HL-60/S4 treated with retinoic acid at 250 ng/mL for 4 days and 3 days (cell line): Measurements from ENCODE around the gene BACE1.
"Not testable (repeated sequence)": the region's sequence is repeated elsewhere in the genome, so short reads cannot be mapped to it uniquely, and the experiment has no call there.

Source experiments
- in situ Hi-C: fragments of 300-500 bp; cut with MboI; formaldehyde crosslinking; loops from 2 replicates; pipeline ENCODE4 v1.7.0; 2022; ENCODE audit warnings: low sequenced_read_pairs

The BACE1 gene

DNA sequence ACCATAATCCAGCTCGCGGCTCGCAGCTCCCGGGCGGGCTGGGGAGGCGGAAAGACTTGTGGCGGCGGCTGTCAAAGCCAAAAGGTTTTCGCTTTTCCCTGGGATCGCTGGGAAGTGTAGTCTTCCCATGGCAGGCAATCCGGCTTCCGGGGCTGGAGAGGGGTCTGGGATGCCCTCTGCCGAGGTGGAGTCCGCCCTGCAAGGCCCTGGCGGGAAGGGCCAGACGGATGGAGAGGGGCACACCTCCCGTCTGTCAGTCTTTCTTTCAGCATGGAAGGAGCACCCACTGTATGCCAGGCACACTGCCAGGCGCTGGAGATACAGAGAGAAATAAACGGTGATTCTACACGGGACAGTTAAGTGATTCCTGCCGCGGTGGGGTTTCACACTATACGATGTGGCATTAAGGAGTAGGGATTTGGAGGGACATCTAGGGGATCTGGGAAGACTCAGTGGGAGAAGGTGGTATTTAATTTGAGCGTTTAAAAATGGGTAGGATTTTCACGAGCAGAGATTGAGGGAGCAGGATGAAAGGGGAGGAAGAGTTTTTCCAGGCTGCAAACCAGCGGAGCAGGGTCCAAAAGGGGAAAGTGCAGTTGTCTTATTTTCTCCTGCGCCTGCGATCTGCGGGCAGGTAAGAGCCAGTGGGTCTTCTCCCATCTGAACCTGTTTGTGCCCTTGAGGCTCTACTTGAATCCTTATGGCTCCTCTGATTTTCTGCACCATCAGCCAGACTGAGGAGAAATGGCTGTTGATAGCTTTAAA is at the start of gene BACE1:
BACE1 (minus strand) TSS at position 60 of the 765 bp plus-strand sequence. CDS start 461 bp downstream, outside the sequence.
- in situ Hi-C loops, result no loop called here

GRCh38 chr11:117361432-117361831 is 45.4 kb upstream of the BACE1 start:
- in situ Hi-C loops, result no loop called here

DNA sequence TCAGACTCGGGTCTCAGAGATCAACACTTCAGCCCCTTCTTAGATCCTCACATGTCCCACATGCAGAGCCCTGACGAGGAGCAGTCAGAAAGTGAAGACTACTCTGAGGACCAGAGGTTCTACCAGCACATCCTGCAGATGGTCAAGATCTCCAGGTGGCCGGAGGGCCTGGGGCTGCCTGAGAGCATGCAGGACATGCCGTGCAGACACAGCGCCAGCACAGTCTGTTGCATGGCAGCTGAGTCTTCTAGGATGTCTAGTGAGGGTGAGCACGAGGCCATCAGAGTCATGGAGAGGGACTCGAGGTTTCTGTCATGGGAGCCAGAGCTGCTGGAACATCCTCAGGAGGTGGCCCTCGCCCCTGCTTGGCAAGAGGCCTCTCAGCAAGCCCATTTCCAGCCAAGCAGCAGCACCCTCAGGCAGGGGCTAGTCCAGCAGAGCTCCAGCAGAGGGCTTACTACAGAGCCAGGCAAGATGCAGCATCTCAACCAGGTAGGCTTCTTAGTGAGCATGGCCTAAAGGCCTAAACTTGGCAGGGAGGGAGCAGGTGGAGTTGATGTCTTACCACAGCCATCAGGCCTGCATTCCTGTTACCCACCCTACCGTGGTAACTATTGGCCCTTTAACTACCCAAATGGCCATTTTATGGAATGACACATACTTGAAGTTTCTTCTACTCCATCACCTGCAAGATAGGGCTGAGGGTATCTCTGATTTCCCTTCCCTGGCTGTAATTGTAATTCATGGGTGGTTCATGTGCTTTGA is 40.3 kb upstream of the BACE1 start:
- in situ Hi-C loops, result no loop called here

- in situ Hi-C loops, result no loop called here
Observed at GRCh38 chr11:117354550-117354949, 38.5 kb upstream of the BACE1 start.

- in situ Hi-C loops, result no loop called here
Observed at GRCh38 chr11:117345039-117345438, 29.0 kb upstream of the BACE1 start.

DNA sequence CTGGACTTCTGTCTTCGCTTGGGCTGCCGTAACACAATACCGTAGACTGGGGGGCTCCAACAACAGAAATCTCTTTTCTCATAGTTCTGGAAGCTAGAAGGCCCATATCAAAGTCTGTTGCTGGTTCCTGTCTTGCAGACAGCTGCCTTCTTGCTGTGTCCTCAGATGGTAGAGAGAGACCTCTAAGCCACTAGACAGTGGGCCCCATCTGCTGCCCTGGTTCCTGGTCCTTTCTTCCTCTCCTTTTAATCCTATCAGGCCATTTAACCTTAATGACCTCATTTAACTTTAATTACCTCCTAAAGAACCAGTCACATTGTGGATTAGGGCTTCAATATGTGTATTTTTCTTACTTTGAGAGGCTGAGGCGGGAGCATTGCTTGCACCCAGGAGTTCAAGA is 21.0 kb upstream of the BACE1 start:
- in situ Hi-C loops, result no loop called here

- in situ Hi-C loops, result no loop called here
Observed at GRCh38 chr11:117335399-117335798, 19.3 kb upstream of the BACE1 start.

GRCh38 chr11:117334896-117335295 is 18.8 kb upstream of the BACE1 start:
- in situ Hi-C loops, result no loop called here

GRCh38 chr11:117333917-117334316 is 17.9 kb upstream of the BACE1 start:
- in situ Hi-C loops, result no loop called here

GRCh38 chr11:117332843-117333242 is 16.8 kb upstream of the BACE1 start:
- in situ Hi-C loops, result no loop called here

- in situ Hi-C loops, result no loop called here
Observed at GRCh38 chr11:117328375-117329010, 12.4 kb upstream of the BACE1 start.

DNA sequence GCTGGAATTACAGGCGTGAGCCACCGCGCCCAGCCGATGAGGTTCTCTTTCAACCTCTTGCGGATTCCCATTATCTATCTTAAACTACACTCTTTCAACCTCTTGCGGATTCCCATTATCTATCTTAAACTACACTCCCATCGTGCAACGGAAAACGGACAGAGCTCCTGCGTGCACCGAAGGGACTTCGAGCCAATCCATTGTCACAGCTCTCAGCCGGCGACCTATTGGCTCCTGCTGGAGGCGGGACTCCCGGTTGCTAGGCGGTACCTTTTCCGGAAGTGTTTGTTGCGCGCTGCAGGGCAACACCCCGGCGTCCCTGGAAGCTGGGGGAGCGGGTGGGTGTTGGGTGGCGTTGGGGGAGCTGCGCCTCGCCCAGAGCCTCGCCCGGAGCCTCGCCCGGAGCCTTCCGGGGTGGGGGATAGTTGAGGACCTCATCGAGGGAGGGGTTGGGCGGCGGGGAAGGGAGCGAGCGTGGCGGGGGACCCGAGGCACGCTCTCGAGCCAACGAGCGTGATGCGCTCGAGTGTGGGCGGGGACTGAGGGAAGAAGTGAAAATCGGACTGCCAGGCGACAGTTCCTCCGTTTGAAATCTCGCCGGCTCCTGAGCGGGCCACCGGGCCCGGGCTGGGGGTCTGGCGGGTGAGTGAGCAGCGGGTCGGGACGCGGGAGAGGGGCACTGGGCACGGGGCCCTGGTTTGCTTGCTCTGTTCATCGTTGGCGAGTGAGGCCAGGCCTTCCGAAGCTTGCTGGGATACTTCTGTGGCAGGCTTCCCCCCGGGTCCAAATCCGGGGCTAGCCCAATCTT is 11.7 kb upstream of the BACE1 start, which contains the start of gene CEP164:
CEP164 (plus strand) TSS at position 288 of the 808 bp plus-strand sequence. CDS start 10,733 bp downstream, outside the sequence.
- in situ Hi-C loops, result no loop called here

- in situ Hi-C loops, result not testable (repeated sequence)
Observed at GRCh38 chr11:117327255-117327566, 11.2 kb upstream of the BACE1 start.

DNA sequence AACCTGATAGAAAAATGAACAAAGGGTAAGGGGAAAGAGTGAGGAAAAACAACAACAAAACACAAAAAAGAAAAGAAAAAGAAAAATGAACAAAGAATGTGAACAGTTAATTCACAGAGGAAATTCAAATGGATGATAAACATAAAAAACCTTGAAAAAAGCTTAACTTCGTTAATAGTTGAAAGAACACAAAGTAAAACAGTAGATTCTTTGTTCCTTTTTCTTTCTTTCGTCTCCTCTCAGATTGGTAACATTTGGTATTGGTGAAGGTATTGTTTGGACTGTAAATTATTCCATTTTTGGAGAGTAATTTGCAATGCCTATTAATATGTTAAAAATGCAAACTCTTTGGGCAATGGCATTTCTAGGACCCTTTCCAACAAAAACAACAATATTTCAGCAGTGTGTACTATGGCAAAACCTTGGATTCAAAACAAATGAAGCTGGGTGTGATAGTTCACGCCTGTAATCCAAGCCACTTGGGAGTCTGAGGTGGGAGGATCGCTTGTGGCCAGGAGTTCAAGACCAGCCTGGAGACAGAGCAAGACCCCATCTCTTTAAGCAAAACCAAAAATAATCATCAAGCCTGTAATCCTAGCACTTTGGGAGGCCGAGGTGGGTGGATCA is 3.3 kb upstream of the BACE1 start:
- in situ Hi-C loops, result no loop called here

DNA sequence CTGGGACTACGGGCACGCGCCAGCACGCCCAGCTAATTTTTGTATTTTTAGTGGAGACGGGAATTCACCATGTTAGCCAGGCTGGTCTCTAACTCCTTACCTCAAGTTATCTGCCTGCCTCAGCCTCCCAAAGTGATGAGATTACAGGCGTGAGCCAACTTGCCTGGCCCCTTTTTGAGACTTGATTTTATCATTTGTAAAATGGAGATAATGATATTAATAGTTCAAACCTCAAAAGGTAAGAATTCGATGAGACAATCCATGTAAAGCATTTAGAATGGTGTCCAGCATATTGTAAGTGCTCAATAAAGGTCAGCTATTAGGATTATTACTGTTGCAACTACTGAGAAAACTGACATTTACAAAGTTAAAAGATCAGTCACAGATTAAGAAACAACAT is 2.7 kb upstream of the BACE1 start:
- in situ Hi-C loops, result no loop called here

DNA sequence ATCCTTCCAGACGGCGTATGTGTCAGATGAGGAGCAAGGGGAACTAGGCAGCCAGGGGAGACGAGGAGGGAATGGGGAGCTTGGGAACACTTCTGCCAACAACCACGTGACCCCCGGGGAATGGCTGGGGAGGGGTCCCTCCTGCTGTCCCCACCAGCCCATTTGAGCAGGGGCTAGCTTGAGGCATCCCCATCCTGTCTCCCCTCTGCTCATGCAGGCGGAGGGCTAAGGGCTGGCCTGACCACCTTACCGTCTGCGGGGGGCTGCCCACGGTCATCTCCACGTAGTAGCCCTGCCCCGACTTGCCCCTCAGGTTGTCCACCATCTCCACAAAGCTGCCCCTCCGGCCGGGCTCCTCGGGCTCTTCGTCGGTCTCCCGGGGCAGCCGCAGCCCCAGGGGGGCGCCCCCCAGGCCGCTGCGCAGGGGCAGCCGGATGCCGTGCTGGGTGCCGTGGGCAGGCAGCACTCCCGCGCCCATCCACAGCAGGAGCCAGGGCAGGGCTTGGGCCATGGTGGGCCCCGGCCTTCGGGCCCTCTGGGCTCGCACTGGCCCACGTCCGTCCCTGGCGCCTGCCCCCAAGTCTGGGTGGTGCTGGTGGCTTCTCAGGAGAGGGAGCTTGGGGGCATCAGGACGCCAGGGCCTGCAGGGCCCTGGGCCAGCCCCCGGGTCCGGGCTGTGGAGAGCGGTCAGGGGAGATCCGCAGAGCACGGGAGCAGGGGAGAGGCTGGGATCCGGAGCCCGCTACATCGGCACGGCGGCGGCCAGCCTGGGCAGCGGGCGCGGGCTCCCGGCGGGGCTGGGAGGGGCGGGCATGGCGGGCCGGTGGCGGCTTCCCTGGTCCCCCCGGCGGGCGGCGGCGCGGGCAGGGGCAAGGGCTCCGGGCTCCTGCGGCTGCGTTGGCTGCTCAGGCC is 515 bp downstream of the BACE1 start:
- in situ Hi-C loops, result no loop called here

DNA sequence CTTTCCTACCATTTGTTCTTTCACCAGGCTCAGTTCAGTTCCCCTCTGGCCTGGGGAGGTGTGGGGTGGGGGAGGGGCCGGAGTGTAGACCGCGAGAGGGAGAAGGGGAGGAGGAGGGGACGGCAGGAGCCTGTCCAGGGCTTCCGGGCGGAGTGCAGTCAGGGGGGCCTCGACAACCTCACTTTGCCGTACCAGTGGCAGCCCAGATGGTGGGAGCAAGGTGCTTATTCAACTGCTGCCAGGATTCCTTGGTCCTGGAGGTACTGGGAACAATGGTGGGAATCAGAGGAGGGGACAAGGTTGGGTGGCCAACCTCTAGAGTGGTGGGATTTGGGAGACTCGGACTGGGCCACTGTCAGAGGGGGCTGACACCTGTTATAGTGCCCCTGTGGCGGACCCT is 1.2 kb downstream of the BACE1 start:
- in situ Hi-C loops, result no loop called here

- in situ Hi-C loops, result no loop called here
Observed at GRCh38 chr11:117313828-117314768, 2.0 kb downstream of the BACE1 start.
